Fibroblast of lung (primary cell): ENCODE data around the gene DRD4.

Experiments used
- EZH2 ChIP-seq: IDR thresholded peaks from 2 replicates; pipeline ENCODE4 v1.5.1; 2012; ENCODE audit warnings: low read length, control low read depth, mild to moderate bottlenecking; ENCODE audit errors: missing control alignments
- TF ChIP-seq, protein P1 (sequence below), 2 donors: IDR thresholded peaks in 1 of 2; conservative IDR thresholded peaks in 1 of 2; 1 replicate in 1 of 2; 2 replicates in 1 of 2; pipeline ENCODE4 v1.5.1; 2011 to 2012; ENCODE audit warnings: low read length in 2 of 2, control low read depth in 1 of 2, inconsistent platforms in 1 of 2, low read depth in 1 of 2, mild to moderate bottlenecking in 1 of 2

DNA sequence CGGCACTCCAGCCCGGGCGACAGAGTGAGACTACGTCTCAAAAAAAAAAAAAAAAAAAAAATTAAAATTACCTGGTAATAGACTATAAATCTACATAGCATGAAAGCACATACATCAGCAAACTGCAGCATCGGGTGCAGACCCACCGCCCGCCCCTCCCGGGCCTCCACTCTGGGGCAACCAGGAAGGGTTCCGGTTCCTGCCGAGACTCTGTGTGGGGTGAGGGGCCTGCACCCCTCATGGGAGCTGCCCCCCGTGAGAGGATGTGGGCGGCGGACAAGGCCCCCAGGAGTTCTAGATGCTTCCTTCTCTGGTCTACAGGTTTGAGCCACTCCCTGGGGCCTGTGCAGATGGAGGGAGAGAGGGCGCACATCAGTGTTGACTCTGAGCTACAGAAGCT is 9.1 kb downstream of the DRD4 start:
- TF ChIP-seq, protein P1, sequence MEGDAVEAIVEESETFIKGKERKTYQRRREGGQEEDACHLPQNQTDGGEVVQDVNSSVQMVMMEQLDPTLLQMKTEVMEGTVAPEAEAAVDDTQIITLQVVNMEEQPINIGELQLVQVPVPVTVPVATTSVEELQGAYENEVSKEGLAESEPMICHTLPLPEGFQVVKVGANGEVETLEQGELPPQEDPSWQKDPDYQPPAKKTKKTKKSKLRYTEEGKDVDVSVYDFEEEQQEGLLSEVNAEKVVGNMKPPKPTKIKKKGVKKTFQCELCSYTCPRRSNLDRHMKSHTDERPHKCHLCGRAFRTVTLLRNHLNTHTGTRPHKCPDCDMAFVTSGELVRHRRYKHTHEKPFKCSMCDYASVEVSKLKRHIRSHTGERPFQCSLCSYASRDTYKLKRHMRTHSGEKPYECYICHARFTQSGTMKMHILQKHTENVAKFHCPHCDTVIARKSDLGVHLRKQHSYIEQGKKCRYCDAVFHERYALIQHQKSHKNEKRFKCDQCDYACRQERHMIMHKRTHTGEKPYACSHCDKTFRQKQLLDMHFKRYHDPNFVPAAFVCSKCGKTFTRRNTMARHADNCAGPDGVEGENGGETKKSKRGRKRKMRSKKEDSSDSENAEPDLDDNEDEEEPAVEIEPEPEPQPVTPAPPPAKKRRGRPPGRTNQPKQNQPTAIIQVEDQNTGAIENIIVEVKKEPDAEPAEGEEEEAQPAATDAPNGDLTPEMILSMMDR (conservative IDR thresholded peaks at IDR 0.05 in 1 of 2, IDR thresholded peaks at IDR 0.05 in 1 of 2; ENCODE audit: low read depth in 1 of 2, low read length in 2 of 2), result no peak
- TF ChIP-seq EZH2, result no peak
